Measurements from ENCODE around the gene RALGDS. TPM values are rescaled to one million over a fixed set of nuclear protein-coding genes. Genes with fewer than 3 reads are reported as not detected.

The RALGDS gene
- total and polyA plus RNA-seq, 2 of the 13 experiments (the other 11 are each of a cell fraction or from before 2014, with no cell fraction given), result 12.9 to 25.5 TPM

DNA sequence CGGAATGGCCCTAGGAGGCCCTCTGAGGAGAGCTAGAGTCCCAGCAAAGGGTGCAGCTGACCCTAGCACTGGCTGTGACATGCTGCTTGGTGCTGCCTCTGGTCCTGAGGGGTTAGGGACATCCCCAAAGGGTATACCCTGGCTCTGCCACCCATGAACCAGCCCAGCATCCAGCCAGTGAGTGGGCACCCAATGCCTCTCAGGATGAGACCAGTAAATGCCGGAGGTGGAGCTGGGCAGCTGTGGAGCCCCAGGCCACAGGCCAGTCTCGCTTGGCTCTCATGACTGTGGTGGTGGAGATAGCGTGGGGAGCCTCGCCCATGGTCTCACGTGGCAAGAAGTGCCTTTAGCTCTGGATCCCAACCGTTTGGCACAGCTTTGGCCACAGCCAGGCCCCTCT is 63.0 kb downstream of the RALGDS start:
- POLR2A ChIA-PET, result no interaction called here
- Histone ChIP-seq H2AFZ (ENCODE audit: low read length) (no peak overlapping the region), H3K36me3 (replicated peaks in 1 of 2; ENCODE audit: control insufficient read depth in 1 of 2, insufficient read depth in 2 of 2, low read length in 2 of 2) (peaks cover 24 to 42% of the 10 kb centered on the region in 2 experiments; a peak in 4 of 5 replicates), H3K4me2 (ENCODE audit: low read depth, low read length) (no peak overlapping the region), H4K20me1 (ENCODE audit: insufficient read depth, low read length) (no peaks in the 10 kb centered on the region), H3K4me1 (ENCODE audit: insufficient read depth, low read length) (peaks cover 34% of the 10 kb centered on the region), H3K9ac (ENCODE audit: insufficient read depth, low read depth, low read length) (no peak overlapping the region), H3K9me3 (ENCODE audit: low read length) (no peaks in the 10 kb centered on the region), H3K27ac (ENCODE audit: extremely low read length, insufficient read depth, low read length) (no peak overlapping the region), H3K79me2 (ENCODE audit: insufficient read depth, low read length) (no peaks in the 10 kb centered on the region), H3K4me3 (replicated peaks in 1 of 3; ENCODE audit: insufficient read depth in 1 of 3, low read depth in 2 of 3, low read length in 3 of 3) (no peak overlapping the region), H3K27me3 (ENCODE audit: control insufficient read depth in 1 of 2, insufficient read depth in 2 of 2, low read length in 2 of 2) (no peaks in the 10 kb centered on the region)
- CTCF ChIA-PET (ENCODE audit: low intra/inter-chr PET ratio, low total read pairs), result no interaction called here
- in situ Hi-C loops (cut with HindIII; ENCODE audit: extremely low pct_ligation_motif_present, low pct_unique_long_range_greater_than_20kb) (no loop called here), intact Hi-C loops (cut with micrococcal nuclease; ENCODE audit: unreplicated experiment) (no loop called here)
- no peak for DNase-seq (ENCODE audit: low spot score)
- no peak for FAIRE-seq
- TF ChIP-seq AGO2 (optimal IDR thresholded peaks at IDR 0.05; ENCODE audit: low read depth, low read length), result peak; percentile 42
- TF ChIP-seq, protein P1, sequence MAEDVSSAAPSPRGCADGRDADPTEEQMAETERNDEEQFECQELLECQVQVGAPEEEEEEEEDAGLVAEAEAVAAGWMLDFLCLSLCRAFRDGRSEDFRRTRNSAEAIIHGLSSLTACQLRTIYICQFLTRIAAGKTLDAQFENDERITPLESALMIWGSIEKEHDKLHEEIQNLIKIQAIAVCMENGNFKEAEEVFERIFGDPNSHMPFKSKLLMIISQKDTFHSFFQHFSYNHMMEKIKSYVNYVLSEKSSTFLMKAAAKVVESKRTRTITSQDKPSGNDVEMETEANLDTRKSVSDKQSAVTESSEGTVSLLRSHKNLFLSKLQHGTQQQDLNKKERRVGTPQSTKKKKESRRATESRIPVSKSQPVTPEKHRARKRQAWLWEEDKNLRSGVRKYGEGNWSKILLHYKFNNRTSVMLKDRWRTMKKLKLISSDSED (CRISPR knock-in tag; IDR thresholded peaks at IDR 0.05), result no peak
- TF ChIP-seq, protein P2, sequence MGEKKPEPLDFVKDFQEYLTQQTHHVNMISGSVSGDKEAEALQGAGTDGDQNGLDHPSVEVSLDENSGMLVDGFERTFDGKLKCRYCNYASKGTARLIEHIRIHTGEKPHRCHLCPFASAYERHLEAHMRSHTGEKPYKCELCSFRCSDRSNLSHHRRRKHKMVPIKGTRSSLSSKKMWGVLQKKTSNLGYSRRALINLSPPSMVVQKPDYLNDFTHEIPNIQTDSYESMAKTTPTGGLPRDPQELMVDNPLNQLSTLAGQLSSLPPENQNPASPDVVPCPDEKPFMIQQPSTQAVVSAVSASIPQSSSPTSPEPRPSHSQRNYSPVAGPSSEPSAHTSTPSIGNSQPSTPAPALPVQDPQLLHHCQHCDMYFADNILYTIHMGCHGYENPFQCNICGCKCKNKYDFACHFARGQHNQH (CRISPR knock-in tag; IDR thresholded peaks at IDR 0.05), result no peak
- TF ChIP-seq, protein P3, sequence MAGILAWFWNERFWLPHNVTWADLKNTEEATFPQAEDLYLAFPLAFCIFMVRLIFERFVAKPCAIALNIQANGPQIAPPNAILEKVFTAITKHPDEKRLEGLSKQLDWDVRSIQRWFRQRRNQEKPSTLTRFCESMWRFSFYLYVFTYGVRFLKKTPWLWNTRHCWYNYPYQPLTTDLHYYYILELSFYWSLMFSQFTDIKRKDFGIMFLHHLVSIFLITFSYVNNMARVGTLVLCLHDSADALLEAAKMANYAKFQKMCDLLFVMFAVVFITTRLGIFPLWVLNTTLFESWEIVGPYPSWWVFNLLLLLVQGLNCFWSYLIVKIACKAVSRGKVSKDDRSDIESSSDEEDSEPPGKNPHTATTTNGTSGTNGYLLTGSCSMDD (CRISPR knock-in tag; IDR thresholded peaks at IDR 0.05), result no peak
- TF ChIP-seq, protein P4, sequence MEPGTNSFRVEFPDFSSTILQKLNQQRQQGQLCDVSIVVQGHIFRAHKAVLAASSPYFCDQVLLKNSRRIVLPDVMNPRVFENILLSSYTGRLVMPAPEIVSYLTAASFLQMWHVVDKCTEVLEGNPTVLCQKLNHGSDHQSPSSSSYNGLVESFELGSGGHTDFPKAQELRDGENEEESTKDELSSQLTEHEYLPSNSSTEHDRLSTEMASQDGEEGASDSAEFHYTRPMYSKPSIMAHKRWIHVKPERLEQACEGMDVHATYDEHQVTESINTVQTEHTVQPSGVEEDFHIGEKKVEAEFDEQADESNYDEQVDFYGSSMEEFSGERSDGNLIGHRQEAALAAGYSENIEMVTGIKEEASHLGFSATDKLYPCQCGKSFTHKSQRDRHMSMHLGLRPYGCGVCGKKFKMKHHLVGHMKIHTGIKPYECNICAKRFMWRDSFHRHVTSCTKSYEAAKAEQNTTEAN (CRISPR knock-in tag; conservative IDR thresholded peaks at IDR 0.05), result no peak
- TSS peak; percentile 53 for BruUV-seq (replicated peaks)
- no peak for ATAC-seq
- 76% methylated on average over 2 of the region's 7 CpGs for WGBS (ENCODE audit: low lambda C conversion rate)
